Neuronal stem cell (in vitro differentiated cells): ENCODE data around the gene FER. TPM values are rescaled to one million over a fixed set of nuclear protein-coding genes. Genes with fewer than 3 reads are reported as not detected.
A peak's percentile ranks its signal among the peaks of the same experiment; 100 is the strongest.
"Not testable (repeated sequence)": the region's sequence is repeated elsewhere in the genome, so short reads cannot be mapped to it uniquely, and the experiment has no call there.

Experiments
- DNase-seq: peaks from one replicate; pipeline ENCODE4 v3.0.0-alpha.2; 2013; ENCODE audit warnings: low spot score
- H2AFZ ChIP-seq: one replicate; pipeline ENCODE4 v1.6.1; 2013; ENCODE audit warnings: mild to moderate bottlenecking, low read length, inconsistent platforms
- H2AK5ac ChIP-seq: 2 replicates; pipeline ENCODE4 v1.6.1; 2013; ENCODE audit warnings: low read depth, mild to moderate bottlenecking, inconsistent platforms, low read length, moderate library complexity, mixed read lengths
- H2BK120ac ChIP-seq: 2 replicates; pipeline ENCODE4 v1.6.1; 2013; ENCODE audit warnings: low read depth, mild to moderate bottlenecking, inconsistent platforms, low read length, moderate library complexity, mixed read lengths
- H2BK12ac ChIP-seq: one replicate; pipeline ENCODE4 v1.6.1; 2013; ENCODE audit warnings: low read length, inconsistent platforms
- H2BK15ac ChIP-seq: 2 replicates; pipeline ENCODE4 v1.6.1; 2013; ENCODE audit warnings: mild to moderate bottlenecking, low read length, inconsistent platforms, mixed read lengths
- H2BK5ac ChIP-seq: one replicate; pipeline ENCODE4 v1.6.1; 2013; ENCODE audit warnings: inconsistent platforms, mild to moderate bottlenecking, low read length, moderate library complexity
- H3K14ac ChIP-seq: one replicate; pipeline ENCODE4 v1.6.1; 2013; ENCODE audit warnings: low read length, inconsistent platforms
- H3K18ac ChIP-seq: 2 replicates; pipeline ENCODE4 v1.6.1; 2013; ENCODE audit warnings: low read length, inconsistent platforms
- H3K23ac ChIP-seq: 2 replicates; pipeline ENCODE4 v1.6.1; 2013; ENCODE audit warnings: low read depth, mild to moderate bottlenecking, mixed read lengths, low read length, inconsistent platforms; ENCODE audit not compliant: poor library complexity
- H3K27ac ChIP-seq: replicated peaks from 3 replicates; pipeline ENCODE4 v1.5.1; 2013; ENCODE audit warnings: low read length, inconsistent platforms
- H3K27me3 ChIP-seq, 3 experiments: 2 replicates each; pipeline ENCODE4 v1.6.1; 2013; ENCODE audit warnings: low read length in 3 of 3, mild to moderate bottlenecking in 2 of 3, inconsistent platforms in 1 of 3, low read depth in 1 of 3, mixed read lengths in 1 of 3, moderate library complexity in 1 of 3; ENCODE audit not compliant: control insufficient read depth in 3 of 3, insufficient read depth in 3 of 3
- H3K36me3 ChIP-seq, 2 donors: replicated peaks in 1 of 2; 2 replicates each; pipeline ENCODE4 v1.6.1; 2013; ENCODE audit warnings: low read length in 2 of 2; ENCODE audit not compliant: control insufficient read depth in 2 of 2, insufficient read depth in 2 of 2
- H3K4ac ChIP-seq: 2 replicates; pipeline ENCODE4 v1.6.1; 2013; ENCODE audit warnings: inconsistent platforms, mild to moderate bottlenecking, low read length, moderate library complexity
- H3K4me1 ChIP-seq, 2 donors: 1 replicate in 1 of 2; 2 replicates in 1 of 2; pipeline ENCODE4 v1.6.1; 2013; ENCODE audit warnings: low read length in 2 of 2, low read depth in 1 of 2; ENCODE audit not compliant: control insufficient read depth in 2 of 2, insufficient read depth in 1 of 2
- H3K4me2 ChIP-seq: one replicate; pipeline ENCODE4 v1.6.1; 2013; ENCODE audit warnings: mild to moderate bottlenecking, low read length, inconsistent platforms; ENCODE audit not compliant: insufficient read depth, poor library complexity, severe bottlenecking
- H3K4me3 ChIP-seq, 2 donors: 2 replicates each; pipeline ENCODE4 v1.5.1; 2013; ENCODE audit warnings: low read length in 2 of 2, mild to moderate bottlenecking in 2 of 2, inconsistent platforms in 1 of 2, moderate library complexity in 1 of 2
- H3K79me1 ChIP-seq: one replicate; pipeline ENCODE4 v1.6.1; 2013; ENCODE audit warnings: low read depth, mild to moderate bottlenecking, inconsistent platforms, low read length, moderate library complexity
- H3K9ac ChIP-seq: one replicate; pipeline ENCODE4 v1.6.1; 2013; ENCODE audit warnings: mild to moderate bottlenecking, low read depth, low read length, inconsistent platforms; ENCODE audit not compliant: poor library complexity
- H3K9me3 ChIP-seq, 2 donors: replicated peaks in 1 of 2; 2 replicates each; pipeline versions ENCODE3 to v1.6.1; 2013; ENCODE audit warnings: low read length in 2 of 2, mild to moderate bottlenecking in 2 of 2, inconsistent platforms in 1 of 2, low read depth in 1 of 2, mixed read lengths in 1 of 2, moderate library complexity in 1 of 2; ENCODE audit not compliant: control insufficient read depth in 2 of 2, insufficient read depth in 1 of 2
- H4K8ac ChIP-seq: one replicate; pipeline ENCODE4 v1.6.1; 2013; ENCODE audit warnings: low read depth, mild to moderate bottlenecking, inconsistent platforms, low read length, moderate library complexity
- H4K91ac ChIP-seq: one replicate; pipeline ENCODE4 v1.6.1; 2013; ENCODE audit warnings: low read length, low read depth, mild to moderate bottlenecking, inconsistent platforms; ENCODE audit not compliant: poor library complexity
- WGBS, 2 donors: extraction: QIAGEN DNeasy Blood & Tissue Kit; methylation state at CpG; one replicate each; pipeline ENCODE4 v1.1.7; 2013; ENCODE audit warnings: missing lambda C conversion rate in 2 of 2, mixed read lengths in 1 of 2; ENCODE audit not compliant: insufficient read length in 2 of 2, insufficient replicate concordance in 1 of 2; ENCODE audit errors: extremely low coverage in 2 of 2; 5-methylcytosine and 5-hydroxymethylcytosine counted together
- polyA plus RNA-seq, 2 experiments: library from polyadenylated mRNA; stranded (reverse); fragments of 200-250 nt; gene quantifications; one replicate each; pipeline ENCODE4 v1.2.3, GENCODE V29; 2013

FER gene
- polyA plus RNA-seq (2013, experiment 1 of 2), result 10.3 TPM
- polyA plus RNA-seq (2013, experiment 2 of 2), result 8.9 TPM

DNA sequence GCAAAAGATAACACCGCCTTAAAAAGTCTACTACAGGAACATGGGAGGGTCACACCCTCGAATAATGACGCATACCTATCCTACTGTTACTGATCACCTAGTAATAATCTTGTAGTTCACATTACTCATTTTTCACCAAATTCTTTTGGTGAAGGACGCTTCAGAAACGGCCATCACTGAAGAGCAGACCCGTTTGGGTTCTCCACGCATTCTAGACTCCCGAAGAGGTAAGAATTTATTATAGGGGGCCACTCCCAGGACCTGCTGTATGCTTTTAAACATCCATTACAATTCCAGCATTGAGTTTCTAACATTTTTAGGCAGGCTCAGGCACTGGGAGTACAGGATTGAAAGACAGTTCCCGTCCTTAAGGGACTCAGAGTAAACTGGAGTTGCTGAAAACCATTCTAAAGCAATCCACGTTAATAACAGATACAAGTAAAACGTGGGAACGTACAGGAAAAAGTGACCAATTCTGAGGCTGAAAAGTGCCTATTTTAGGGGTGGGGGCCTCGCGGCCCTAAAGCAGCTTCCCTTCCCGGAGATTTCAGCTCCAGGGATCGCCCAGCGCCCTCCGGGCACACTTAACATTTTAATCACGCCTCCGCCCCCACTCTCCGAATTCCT is at the start of gene FER:
Gene FER (plus strand): TSS at position 124 of the 627 bp plus-strand sequence. CDS start 50,286 bp downstream, outside the sequence.
- H2BK5ac ChIP-seq, result peak within 1 kb of the TSS; percentile 98
- peaks cover 3 to 7% of the 10 kb centered on the region in 2 donors for H3K4me1 ChIP-seq
- H2AFZ ChIP-seq, result peak within 1 kb of the TSS; percentile 97
- peak within 1 kb of the TSS; percentile 94 for H3K14ac ChIP-seq
- H3K9me3 ChIP-seq, result no peaks in the 10 kb centered on the region
- peak within 1 kb of the TSS; percentile 99 for H3K9ac ChIP-seq
- H3K79me1 ChIP-seq, result peaks cover 3% of the 10 kb centered on the region
- H3K4ac ChIP-seq, result no peak within 1 kb of the TSS
- H2BK12ac ChIP-seq, result peak within 1 kb of the TSS; percentile 58
- H3K18ac ChIP-seq, result peak within 1 kb of the TSS; percentile 100
- H3K36me3 ChIP-seq, result no peaks in the 10 kb centered on the region
- peak within 1 kb of the TSS; percentile 74 to 94 for H3K4me3 ChIP-seq
- H2BK15ac ChIP-seq, result peak within 1 kb of the TSS; percentile 85
- peak within 1 kb of the TSS; percentile 88 for H2AK5ac ChIP-seq
- H4K91ac ChIP-seq, result no peak within 1 kb of the TSS
- peak within 1 kb of the TSS; percentile 92 for H4K8ac ChIP-seq
- WGBS, 2 donors, result no CpG with 5 or more reads among the region's 21 CpGs
- peak within 1 kb of the TSS; percentile 99 for H3K27ac ChIP-seq
- no peaks in the 10 kb centered on the region for H3K27me3 ChIP-seq
- H2BK120ac ChIP-seq, result peak within 1 kb of the TSS; percentile 91
- H3K23ac ChIP-seq, result peak within 1 kb of the TSS; percentile 100
- DNase-seq, result no peak
- peak within 1 kb of the TSS; percentile 65 for H3K4me2 ChIP-seq

DNA sequence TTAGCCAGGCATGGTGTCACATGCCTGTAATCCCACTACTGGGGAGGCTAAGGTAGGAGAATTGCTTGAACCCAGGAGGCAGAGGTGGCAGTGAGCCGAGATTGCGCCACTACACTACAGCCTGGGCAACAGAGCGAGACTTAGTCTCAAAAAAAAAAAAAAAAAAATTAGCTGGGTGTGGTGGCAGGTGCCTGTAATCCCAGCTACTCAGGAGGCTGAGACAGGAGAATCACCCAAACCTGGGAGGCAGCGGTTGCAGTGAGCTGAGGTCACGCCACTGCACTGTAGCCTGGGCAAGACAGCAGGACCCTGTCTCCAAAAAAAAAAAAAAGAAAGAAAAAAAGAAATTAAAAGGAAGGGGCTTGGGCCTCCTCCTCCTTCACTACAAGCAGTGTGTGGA is 47.3 kb upstream of the FER start:
- not testable (repeated sequence) for H3K4me2 ChIP-seq, H2BK5ac ChIP-seq, H3K23ac ChIP-seq, H2AFZ ChIP-seq, H3K18ac ChIP-seq, H4K91ac ChIP-seq, H2AK5ac ChIP-seq, H3K9me3 ChIP-seq, H3K79me1 ChIP-seq, H2BK12ac ChIP-seq, H3K27ac ChIP-seq, DNase-seq, H3K27me3 ChIP-seq, H3K36me3 ChIP-seq, H3K4me1 ChIP-seq, H3K9ac ChIP-seq, H4K8ac ChIP-seq, H3K4me3 ChIP-seq, H2BK15ac ChIP-seq, H3K4ac ChIP-seq, H2BK120ac ChIP-seq, H3K14ac ChIP-seq
- WGBS, 2 donors, result no CpG with 5 or more reads among the region's 5 CpGs

- no CpG with 5 or more reads among the region's 3 CpGs for WGBS, 2 donors
- Histone ChIP-seq H3K14ac (no peak overlapping the region), H3K4me1 (no peaks in the 10 kb centered on the region), H4K8ac (no peak overlapping the region), H2BK120ac (no peak overlapping the region), H2AK5ac (no peak overlapping the region), H4K91ac (no peak overlapping the region), H3K79me1 (no peaks in the 10 kb centered on the region), H2BK5ac (no peak overlapping the region), H2AFZ (no peak overlapping the region), H3K23ac (no peak overlapping the region), H3K27ac (no peak overlapping the region), H2BK12ac (no peak overlapping the region), H3K4me2 (no peak overlapping the region), H3K9ac (no peak overlapping the region), H3K9me3 (no peaks in the 10 kb centered on the region), H3K4me3 (no peak overlapping the region), H3K27me3 (no peaks in the 10 kb centered on the region), H3K18ac (no peak overlapping the region), H2BK15ac (no peak overlapping the region), H3K36me3 (no peaks in the 10 kb centered on the region), H3K4ac (no peak overlapping the region)
- DNase-seq, result no peak
These were observed 46.8 kb upstream of the FER start for GRCh38 chr5:108700930-108701329.

DNA sequence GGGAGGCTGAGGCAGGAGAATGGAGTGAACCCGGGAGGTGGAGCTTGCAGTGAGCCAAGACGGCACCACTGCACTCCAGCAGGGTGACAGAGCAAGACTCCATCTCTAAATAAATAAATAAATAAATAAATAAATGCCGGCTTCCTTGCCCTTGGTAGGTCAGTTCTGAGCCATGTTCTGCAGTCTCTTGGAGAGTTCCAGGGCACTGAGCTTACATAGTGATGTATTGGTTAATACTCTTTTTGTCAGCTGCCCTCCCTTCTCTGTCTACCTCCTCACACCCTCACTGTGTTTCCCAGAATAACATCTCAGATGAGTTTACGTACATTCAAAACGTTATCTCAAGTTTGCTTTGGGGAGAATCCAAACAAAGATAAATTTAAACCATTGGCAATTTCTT is 45.2 kb upstream of the FER start:
- no peak overlapping the region for H3K4ac ChIP-seq
- no peak overlapping the region for H3K14ac ChIP-seq
- no peak overlapping the region for H3K23ac ChIP-seq
- no peak overlapping the region for H2BK120ac ChIP-seq
- no peak overlapping the region for H2BK12ac ChIP-seq
- peaks cover 0 to 3% of the 10 kb centered on the region in 2 donors for H3K4me1 ChIP-seq
- no CpG with 5 or more reads among the region's 5 CpGs for WGBS, 2 donors
- no peak overlapping the region for H2BK5ac ChIP-seq
- H3K9me3 ChIP-seq, result no peaks in the 10 kb centered on the region
- no peak overlapping the region for H3K4me2 ChIP-seq
- no peak overlapping the region for H2BK15ac ChIP-seq
- DNase-seq, result no peak
- H3K18ac ChIP-seq, result no peak overlapping the region
- H3K27me3 ChIP-seq, result no peaks in the 10 kb centered on the region
- H4K91ac ChIP-seq, result no peak overlapping the region
- H2AFZ ChIP-seq, result no peak overlapping the region
- no peak overlapping the region for H4K8ac ChIP-seq
- H3K27ac ChIP-seq, result no peak overlapping the region
- H2AK5ac ChIP-seq, result no peak overlapping the region
- H3K79me1 ChIP-seq, result no peaks in the 10 kb centered on the region
- no peak overlapping the region for H3K4me3 ChIP-seq
- no peaks in the 10 kb centered on the region for H3K36me3 ChIP-seq
- H3K9ac ChIP-seq, result no peak overlapping the region
